Activated naive CD8-positive, alpha-beta T cell treated with anti-CD3 and anti-CD28 coated beads, Interleukin-2, amount 10 ng/mL, durations not matched to agents 7 days and 5 days (primary cell): ENCODE data around the gene SPATC1L. TPM values are rescaled to one million over a fixed set of nuclear protein-coding genes. Genes with fewer than 3 reads are reported as not detected.

ENCODE experiments used
- ATAC-seq: fragments of 150-1000 bp; cut with Tn5 transposase; one replicate; pipeline ENCODE4 v1.10.0; 2021; ENCODE audit warnings: low read depth, moderate library complexity
- POLR2A ChIA-PET: fragments of 350-600 bp; sonication (Branson Sonifier 250); formaldehyde crosslinking; loops from one replicate; lab custom pipeline; 2021; ENCODE audit warnings: antibody characterized with exemption; lab: Charles Lee
- DNase-seq: peaks from one replicate; pipeline ENCODE4 v3.0.0; 2021
- H3K27ac Mint-ChIP-seq: one replicate; pipeline ENCODE4 v1.8.0; 2022; ENCODE audit warnings: mild to moderate bottlenecking, mixed read lengths
- H3K27me3 Mint-ChIP-seq: one replicate; pipeline ENCODE4 v1.8.0; 2022; ENCODE audit warnings: mild to moderate bottlenecking, moderate library complexity, mixed read lengths
- H3K36me3 Mint-ChIP-seq: one replicate; pipeline ENCODE4 v1.8.0; 2021; ENCODE audit warnings: mild to moderate bottlenecking, mixed read lengths
- H3K4me1 Mint-ChIP-seq: one replicate; pipeline ENCODE4 v1.8.0; 2021; ENCODE audit warnings: mixed read lengths
- H3K4me3 Mint-ChIP-seq: one replicate; pipeline ENCODE4 v1.8.0; 2022; ENCODE audit warnings: mild to moderate bottlenecking, moderate library complexity, mixed read lengths
- H3K9me3 Mint-ChIP-seq: one replicate; pipeline ENCODE4 v1.8.0; 2021; ENCODE audit warnings: mixed read lengths
- total RNA-seq, 2 experiments: library from RNA; stranded (reverse); gene quantifications; one replicate each; pipeline ENCODE4 v1.2.3, GENCODE V29; 2021

Gene SPATC1L
- total RNA-seq, 2 experiments from 2014 or later, result 7.6 to 8.9 TPM

DNA sequence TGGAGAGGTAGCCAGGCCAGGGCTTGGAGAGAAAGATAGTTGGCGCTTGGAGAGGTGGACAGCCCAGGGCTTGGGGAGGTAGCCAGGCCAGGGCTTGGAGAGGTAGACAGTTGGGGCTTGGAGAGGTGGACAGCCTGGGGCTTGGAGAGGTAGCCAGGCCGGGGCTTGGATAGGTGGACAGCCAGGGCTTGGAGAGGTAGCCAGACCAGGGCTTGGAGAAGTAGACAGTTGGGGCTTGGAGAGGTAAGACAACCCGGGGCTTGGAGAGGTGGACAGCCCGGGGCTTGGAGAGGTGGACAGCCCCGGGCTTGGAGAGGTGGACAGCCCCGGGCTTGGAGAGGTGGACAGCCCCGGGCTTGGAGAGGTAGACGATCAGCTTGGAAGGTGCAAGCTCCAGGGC is 36.6 kb upstream of the SPATC1L start:
- Mint-ChIP-seq H3K9me3 (no peaks in the 10 kb centered on the region), H3K27me3 (no peaks in the 10 kb centered on the region), H3K4me3 (no peak overlapping the region), H3K4me1 (peaks cover 9% of the 10 kb centered on the region), H3K27ac (no peak overlapping the region), H3K36me3 (peaks cover 9% of the 10 kb centered on the region)
- POLR2A ChIA-PET, result no interaction called here
- DNase-seq (no peak), ATAC-seq (no peak)

DNA sequence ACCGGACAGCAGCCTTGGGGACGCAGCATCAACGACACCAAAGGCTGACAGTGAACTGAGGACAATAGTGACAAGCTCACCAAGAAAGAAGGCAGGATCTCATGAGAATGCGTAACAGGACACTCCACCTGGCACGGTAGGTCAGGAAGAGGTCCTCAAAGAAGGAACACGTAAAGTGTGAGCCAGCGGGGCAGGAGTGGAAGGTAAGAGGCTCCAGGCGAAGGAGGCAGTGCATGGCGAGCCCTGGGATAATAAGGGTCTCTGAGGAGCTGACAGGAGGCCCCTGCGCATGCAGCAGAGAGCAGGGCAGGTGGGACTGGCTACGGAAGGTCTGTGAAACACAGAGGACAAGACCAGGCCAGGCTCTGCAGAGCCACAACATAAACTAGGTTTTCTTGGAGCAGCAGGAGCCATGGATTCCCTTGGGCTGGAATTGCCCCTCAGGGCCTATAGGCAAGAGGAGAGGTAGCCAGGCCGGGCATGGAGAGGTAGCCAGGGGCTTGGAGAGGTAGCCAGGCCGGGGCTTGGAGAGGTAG is 36.1 kb upstream of the SPATC1L start:
- POLR2A ChIA-PET, result no interaction called here
- no peak overlapping the region for H3K27ac Mint-ChIP-seq
- DNase-seq (no peak), ATAC-seq (no peak)
- H3K9me3 Mint-ChIP-seq, result no peaks in the 10 kb centered on the region
- H3K4me1 Mint-ChIP-seq, result peaks cover 4% of the 10 kb centered on the region
- no peaks in the 10 kb centered on the region for H3K27me3 Mint-ChIP-seq
- H3K4me3 Mint-ChIP-seq, result no peak overlapping the region
- peaks cover 5% of the 10 kb centered on the region for H3K36me3 Mint-ChIP-seq

GRCh38 chr21:46219591-46220239 is 35.5 kb upstream of the SPATC1L start:
- POLR2A ChIA-PET, result no interaction called here
- Mint-ChIP-seq H3K27me3 (no peaks in the 10 kb centered on the region), H3K4me3 (no peak overlapping the region), H3K4me1 (peaks cover 2% of the 10 kb centered on the region), H3K27ac (no peak overlapping the region), H3K36me3 (peaks cover 5% of the 10 kb centered on the region), H3K9me3 (no peaks in the 10 kb centered on the region)
- DNase-seq (no peak), ATAC-seq (no peak)

- Mint-ChIP-seq H3K4me1 (peaks cover 2% of the 10 kb centered on the region), H3K27me3 (no peaks in the 10 kb centered on the region), H3K9me3 (no peaks in the 10 kb centered on the region), H3K27ac (no peak overlapping the region), H3K4me3 (no peak overlapping the region), H3K36me3 (peaks cover 3% of the 10 kb centered on the region)
- ATAC-seq (no peak), DNase-seq (no peak)
- POLR2A ChIA-PET, result interaction anchor here (0.7 kb wide), 2 partner anchors 142 to 1043 kb away, joined by 4 to 5 read pairs; no protein-coding TSS in a partner anchor
Measured at GRCh38 chr21:46218906-46219590, 34.8 kb upstream of the SPATC1L start.

- Mint-ChIP-seq H3K4me1 (peaks cover 2% of the 10 kb centered on the region), H3K9me3 (no peaks in the 10 kb centered on the region), H3K27ac (no peak overlapping the region), H3K4me3 (no peak overlapping the region), H3K27me3 (no peaks in the 10 kb centered on the region), H3K36me3 (peaks cover 3% of the 10 kb centered on the region)
- DNase-seq (no peak), ATAC-seq (no peak)
- POLR2A ChIA-PET, result no interaction called here
Measured at GRCh38 chr21:46217511-46218196, 33.4 kb upstream of the SPATC1L start.

GRCh38 chr21:46216132-46216747 is 32.0 kb upstream of the SPATC1L start:
- POLR2A ChIA-PET, result no interaction called here
- no peaks in the 10 kb centered on the region for H3K27me3 Mint-ChIP-seq
- H3K36me3 Mint-ChIP-seq, result peaks cover 1% of the 10 kb centered on the region
- ATAC-seq, result no peak
- H3K4me3 Mint-ChIP-seq, result no peak overlapping the region
- H3K27ac Mint-ChIP-seq, result peak overlapping the region; percentile 75
- H3K9me3 Mint-ChIP-seq, result no peaks in the 10 kb centered on the region
- DNase-seq, result no peak
- H3K4me1 Mint-ChIP-seq, result peaks cover 2% of the 10 kb centered on the region

DNA sequence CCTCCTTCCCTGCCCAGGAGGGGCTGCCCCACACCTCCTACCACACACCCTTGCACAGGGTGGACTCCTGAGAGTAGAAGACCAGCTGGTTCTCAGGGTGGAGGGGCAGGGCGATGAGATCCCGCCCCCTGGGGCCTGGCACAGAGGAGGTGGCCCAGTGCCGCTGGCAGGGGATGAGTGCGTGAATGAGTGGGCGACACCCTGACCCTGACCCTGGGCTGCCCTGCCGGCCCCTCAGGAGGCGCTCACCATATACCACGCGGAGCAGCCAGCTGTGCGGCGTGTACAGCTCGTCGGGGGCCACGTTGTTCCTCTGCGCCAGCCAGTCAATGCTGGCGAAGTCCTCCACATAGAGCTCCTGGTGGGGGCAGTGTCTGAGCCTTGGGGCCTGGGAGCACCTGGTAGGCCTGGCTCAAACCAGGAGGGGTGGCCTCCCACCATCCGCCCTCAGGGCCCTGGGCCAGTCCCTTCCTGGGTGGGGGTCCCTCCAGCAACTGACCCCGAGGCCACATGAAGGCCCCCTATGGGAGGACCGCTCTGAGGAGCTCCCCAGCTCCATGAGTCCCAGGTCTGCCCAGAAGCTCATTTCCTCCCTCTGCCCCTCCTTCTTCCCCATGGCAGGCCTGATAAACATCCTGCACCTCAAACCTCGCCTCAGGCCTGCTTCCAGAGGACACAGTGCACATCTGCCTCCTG is 31.3 kb upstream of the SPATC1L start:
- POLR2A ChIA-PET, result no interaction called here
- H3K27ac Mint-ChIP-seq, result peak overlapping the region; percentile 75

DNA sequence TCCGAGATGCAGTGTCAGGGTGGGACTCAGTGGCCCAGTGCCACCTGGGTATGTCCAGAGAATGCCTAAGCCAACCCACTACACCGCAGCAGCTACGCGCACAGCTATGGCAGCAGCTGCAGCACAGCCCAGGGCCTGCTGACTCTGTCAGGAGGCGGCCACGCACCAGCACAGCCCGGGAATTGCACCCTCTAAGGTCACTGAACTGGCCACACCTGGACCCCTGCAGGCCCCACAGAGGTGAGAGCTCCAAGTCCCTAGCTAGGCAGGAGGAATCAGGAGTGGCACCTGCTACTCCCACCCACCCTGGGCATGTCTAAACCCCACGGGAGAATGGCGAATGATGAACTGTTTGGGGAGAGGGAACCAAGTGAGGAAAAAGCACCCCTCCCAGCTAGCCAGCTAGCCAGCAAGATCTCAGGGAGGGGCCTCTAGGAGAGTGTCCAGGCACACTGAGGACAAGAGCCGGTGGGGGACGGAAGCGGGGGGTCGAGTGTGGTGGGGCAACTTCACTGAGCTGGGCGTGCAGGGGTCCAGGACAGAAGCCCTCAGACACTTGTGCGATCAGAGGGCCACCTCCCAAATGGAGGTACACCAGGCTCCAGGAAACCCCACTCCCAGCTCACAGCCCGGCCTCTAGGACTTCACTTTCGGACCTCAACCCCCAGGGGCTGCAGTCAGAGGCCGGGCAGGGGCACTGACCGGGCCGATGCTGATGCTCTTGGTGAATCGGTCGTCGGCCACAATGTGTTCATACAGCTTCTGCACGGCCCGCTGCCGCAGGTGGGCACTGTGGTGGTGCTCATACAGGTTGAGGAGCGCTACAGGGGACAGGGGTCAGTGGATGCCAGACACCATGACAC is 30.4 kb upstream of the SPATC1L start:
- Mint-ChIP-seq H3K4me3 (no peak overlapping the region), H3K27me3 (no peaks in the 10 kb centered on the region), H3K27ac (no peak overlapping the region), H3K4me1 (peaks cover 2% of the 10 kb centered on the region), H3K36me3 (peaks cover under 1% of the 10 kb centered on the region), H3K9me3 (no peaks in the 10 kb centered on the region)
- no peak for DNase-seq
- ATAC-seq, result no peak
- POLR2A ChIA-PET, result no interaction called here

More for the DNA sequence above, 31.3 kb upstream of the SPATC1L start:
- no peaks in the 10 kb centered on the region for H3K27me3 Mint-ChIP-seq
- no peaks in the 10 kb centered on the region for H3K9me3 Mint-ChIP-seq
- peaks cover 2% of the 10 kb centered on the region for H3K4me1 Mint-ChIP-seq
- DNase-seq, result no peak
- H3K36me3 Mint-ChIP-seq, result peaks cover 1% of the 10 kb centered on the region
- H3K4me3 Mint-ChIP-seq, result no peak overlapping the region
- no peak for ATAC-seq

GRCh38 chr21:46213620-46214286 is 29.5 kb upstream of the SPATC1L start:
- H3K4me1 Mint-ChIP-seq, result peaks cover 2% of the 10 kb centered on the region
- no peak overlapping the region for H3K27ac Mint-ChIP-seq
- no peak overlapping the region for H3K4me3 Mint-ChIP-seq
- POLR2A ChIA-PET, result no interaction called here
- DNase-seq (no peak), ATAC-seq (no peak)
- H3K9me3 Mint-ChIP-seq, result no peaks in the 10 kb centered on the region
- no peaks in the 10 kb centered on the region for H3K27me3 Mint-ChIP-seq
- peaks cover 4% of the 10 kb centered on the region for H3K36me3 Mint-ChIP-seq

DNA sequence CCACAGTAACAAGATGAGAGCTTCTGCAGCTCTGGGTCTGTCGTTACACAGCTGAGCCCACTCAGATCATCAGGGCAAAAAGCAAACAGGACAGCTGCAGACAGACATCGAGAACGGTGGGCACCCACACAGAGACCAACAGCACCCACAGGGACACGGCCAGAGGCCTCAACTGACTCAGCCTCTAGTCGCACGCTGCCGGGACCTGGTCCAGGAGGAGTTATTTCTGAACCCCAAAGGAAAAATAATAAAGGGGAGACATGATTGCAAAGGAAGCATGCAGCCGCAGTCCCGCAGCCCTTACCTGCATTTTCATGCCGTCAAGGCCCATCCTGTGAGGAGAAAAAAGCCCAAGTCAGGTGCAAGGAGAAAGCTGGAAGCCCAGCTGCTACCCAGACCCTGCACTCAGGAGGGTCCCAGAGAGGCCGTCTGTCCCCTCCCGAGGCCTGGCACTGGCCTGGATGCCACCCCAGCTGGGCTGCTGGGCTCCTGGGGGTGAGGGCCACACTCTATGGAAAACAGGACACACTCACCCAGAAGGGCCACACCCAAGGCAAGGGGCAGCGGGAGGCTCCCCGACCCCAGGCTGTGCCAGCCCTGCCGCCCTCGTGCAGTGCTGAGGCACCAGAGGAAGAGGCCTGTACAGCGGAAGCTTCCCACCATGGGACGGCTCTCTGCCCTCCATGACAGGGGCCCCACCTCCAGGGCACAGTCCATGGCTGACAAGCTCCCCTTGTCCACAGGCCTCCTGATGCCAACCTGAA is 28.6 kb upstream of the SPATC1L start:
- ATAC-seq (no peak), DNase-seq (no peak)
- peaks cover 4% of the 10 kb centered on the region for H3K36me3 Mint-ChIP-seq
- no peak overlapping the region for H3K27ac Mint-ChIP-seq
- POLR2A ChIA-PET, result interaction anchor here (1.1 kb wide), 1 partner anchor 239 kb away, joined by 3 read pairs; no protein-coding TSS in a partner anchor
- no peak overlapping the region for H3K4me3 Mint-ChIP-seq
- H3K4me1 Mint-ChIP-seq, result peaks cover 2% of the 10 kb centered on the region
- H3K9me3 Mint-ChIP-seq, result no peaks in the 10 kb centered on the region
- H3K27me3 Mint-ChIP-seq, result no peaks in the 10 kb centered on the region
